Chondrocyte (in vitro differentiated cells): ENCODE measurements around the gene COL20A1. TPM values are rescaled to one million over a fixed set of nuclear protein-coding genes. Genes with fewer than 3 reads are reported as not detected.

ENCODE experiments used
- DNase-seq: peaks from one replicate; pipeline ENCODE4 v3.0.0; 2021; ENCODE audit warnings: mixed read lengths, low spot score
- H3K27ac Mint-ChIP-seq: one replicate; pipeline ENCODE4 v1.8.0; 2021; ENCODE audit warnings: mild to moderate bottlenecking, moderate library complexity, mixed read lengths; ENCODE audit not compliant: unreplicated experiment
- H3K27me3 Mint-ChIP-seq: 2 replicates; pipeline ENCODE4 v1.8.0; 2021; ENCODE audit warnings: low read depth, mixed read lengths
- H3K36me3 Mint-ChIP-seq: 2 replicates; pipeline ENCODE4 v1.8.0; 2021; ENCODE audit warnings: low read depth, mixed read lengths
- H3K4me1 Mint-ChIP-seq: 2 replicates; pipeline ENCODE4 v1.8.0; 2021; ENCODE audit warnings: low read depth, mild to moderate bottlenecking, mixed read lengths
- H3K4me3 Mint-ChIP-seq: one replicate; pipeline ENCODE4 v1.8.0; 2021; ENCODE audit warnings: mild to moderate bottlenecking, moderate library complexity, mixed read lengths; ENCODE audit not compliant: unreplicated experiment
- H3K9me3 Mint-ChIP-seq: 2 replicates; pipeline ENCODE4 v1.8.0; 2021; ENCODE audit warnings: low read depth, mixed read lengths
- CTCF ChIP-seq: fragments of 200-600 bp; sonication (generic); IDR thresholded peaks from 2 replicates; pipeline ENCODE4 v1.5.0; 2021; ENCODE audit warnings: antibody characterized with exemption, mild to moderate bottlenecking, moderate library complexity
- total RNA-seq: library from RNA; stranded (reverse); gene quantifications from 3 replicates; pipeline ENCODE4 v1.2.1, GENCODE V29; 2021

The COL20A1 gene
- total RNA-seq, 1 donor from 2014 or later = not detected

- DNase-seq = no peak
- no peak overlapping the region for H3K4me3 Mint-ChIP-seq
- no peaks in the 10 kb centered on the region for H3K36me3 Mint-ChIP-seq
- no peaks in the 10 kb centered on the region for H3K9me3 Mint-ChIP-seq
- no peak for TF ChIP-seq CTCF
- H3K27ac Mint-ChIP-seq = no peak overlapping the region
- H3K4me1 Mint-ChIP-seq = no peaks in the 10 kb centered on the region
- H3K27me3 Mint-ChIP-seq = no peaks in the 10 kb centered on the region
Observed at GRCh38 chr20:63312273-63312672, 19.3 kb downstream of the COL20A1 start.

DNA sequence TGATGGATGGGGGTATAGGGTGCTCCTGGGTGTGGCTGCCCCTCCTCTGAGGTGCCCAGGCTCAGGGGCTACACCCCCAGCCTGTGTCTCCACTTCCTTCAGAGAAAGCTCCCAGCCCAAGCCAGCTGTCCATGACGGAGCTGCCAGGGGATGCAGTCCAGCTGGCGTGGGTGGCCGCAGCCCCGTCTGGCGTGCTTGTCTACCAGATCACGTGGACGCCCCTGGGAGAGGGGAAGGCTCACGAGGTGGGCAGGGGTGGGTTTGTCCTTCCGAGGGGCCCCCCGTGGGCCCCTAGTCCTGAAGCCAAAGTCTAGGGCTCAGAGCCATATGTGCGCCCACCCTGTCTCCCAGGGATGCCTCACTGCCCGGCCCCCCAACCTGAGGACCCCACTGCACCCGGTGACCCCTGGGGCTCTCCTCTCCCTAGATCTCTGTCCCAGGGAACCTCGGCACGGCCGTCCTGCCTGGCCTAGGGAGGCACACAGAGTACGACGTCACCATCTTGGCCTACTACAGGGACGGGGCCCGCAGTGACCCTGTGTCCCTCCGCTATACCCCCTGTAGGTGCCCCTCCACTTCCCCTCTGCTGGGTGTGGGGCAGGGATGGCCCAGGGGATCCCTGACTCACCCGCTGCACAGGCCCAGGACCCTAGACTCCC lies 19.8 kb downstream of the COL20A1 start:
- H3K4me3 Mint-ChIP-seq = no peak overlapping the region
- no peaks in the 10 kb centered on the region for H3K9me3 Mint-ChIP-seq
- no peaks in the 10 kb centered on the region for H3K36me3 Mint-ChIP-seq
- DNase-seq = no peak
- TF ChIP-seq CTCF = no peak
- no peaks in the 10 kb centered on the region for H3K4me1 Mint-ChIP-seq
- H3K27me3 Mint-ChIP-seq = no peaks in the 10 kb centered on the region
- H3K27ac Mint-ChIP-seq = no peak overlapping the region

DNA sequence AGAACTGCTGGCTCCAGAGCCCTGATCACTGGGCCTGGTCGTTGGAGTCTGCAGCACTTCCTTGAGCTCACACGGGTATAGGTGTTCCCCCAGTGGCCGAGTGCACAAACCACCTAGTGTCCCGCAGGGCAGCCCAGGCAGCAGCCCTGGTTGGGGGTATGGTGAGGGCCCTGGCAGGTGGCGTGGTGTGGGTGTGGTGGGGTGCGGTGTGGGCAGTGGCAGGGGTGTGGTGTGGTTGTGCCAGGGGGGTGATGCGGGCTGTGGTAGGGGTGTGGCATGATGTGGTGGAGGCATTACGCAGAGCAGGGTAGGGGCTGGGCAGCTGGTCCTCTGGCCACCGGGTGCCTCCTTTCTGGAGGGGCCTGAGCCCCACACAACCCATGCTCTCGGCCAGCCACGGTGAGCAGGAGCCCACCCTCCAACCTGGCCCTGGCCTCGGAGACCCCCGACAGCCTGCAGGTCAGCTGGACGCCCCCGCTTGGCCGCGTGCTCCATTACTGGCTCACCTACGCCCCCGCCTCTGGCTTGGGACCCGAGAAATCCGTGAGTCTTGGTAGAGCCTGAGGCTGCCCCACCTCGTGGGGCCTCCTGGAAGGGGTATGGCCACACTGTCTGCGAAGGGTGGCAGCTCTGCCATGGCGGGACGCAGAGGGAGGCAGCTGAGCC lies 20.5 kb downstream of the COL20A1 start:
- no peak for DNase-seq

GRCh38 chr20:63314015-63314471 lies 21.1 kb downstream of the COL20A1 start:
- H3K36me3 Mint-ChIP-seq = no peaks in the 10 kb centered on the region
- H3K4me1 Mint-ChIP-seq = no peaks in the 10 kb centered on the region
- peak; percentile 90 for DNase-seq
- no peaks in the 10 kb centered on the region for H3K9me3 Mint-ChIP-seq
- no peak overlapping the region for H3K27ac Mint-ChIP-seq
- H3K27me3 Mint-ChIP-seq = no peaks in the 10 kb centered on the region
- H3K4me3 Mint-ChIP-seq = no peak overlapping the region
- TF ChIP-seq CTCF = no peak

More for the DNA sequence above, 20.5 kb downstream of the COL20A1 start:
- Mint-ChIP-seq H3K36me3 (no peaks in the 10 kb centered on the region), H3K27ac (no peak overlapping the region), H3K4me1 (no peaks in the 10 kb centered on the region), H3K9me3 (no peaks in the 10 kb centered on the region), H3K4me3 (no peak overlapping the region), H3K27me3 (no peaks in the 10 kb centered on the region)
- no peak for TF ChIP-seq CTCF

- no peaks in the 10 kb centered on the region for H3K4me1 Mint-ChIP-seq
- no peak overlapping the region for H3K27ac Mint-ChIP-seq
- H3K9me3 Mint-ChIP-seq = no peaks in the 10 kb centered on the region
- DNase-seq = peak; percentile 81
- no peaks in the 10 kb centered on the region for H3K27me3 Mint-ChIP-seq
- no peak for TF ChIP-seq CTCF
- H3K4me3 Mint-ChIP-seq = no peak overlapping the region
- no peaks in the 10 kb centered on the region for H3K36me3 Mint-ChIP-seq
Observed at GRCh38 chr20:63314566-63315239, 21.7 kb downstream of the COL20A1 start.
